NB4 (cell line): ENCODE data around the gene TNS1.

ENCODE experiments used
- MAX ChIP-seq: IDR thresholded peaks from 2 replicates; pipeline ENCODE4 v1.6.1; 2011; ENCODE audit warnings: low read depth, low read length
- MYC ChIP-seq: IDR thresholded peaks from 2 replicates; pipeline ENCODE4 v1.6.1; 2011; ENCODE audit warnings: low read depth, low read length
- POLR2A ChIP-seq: IDR thresholded peaks from 2 replicates; pipeline ENCODE4 v1.6.1; 2011; ENCODE audit warnings: mild to moderate bottlenecking; ENCODE audit not compliant: insufficient read length; ENCODE audit errors: extremely low read depth
- TF ChIP-seq, protein P1 (sequence below): IDR thresholded peaks from one replicate; pipeline ENCODE4 v1.5.1; 2012; ENCODE audit warnings: low read depth, low read length

- TF ChIP-seq, protein P1, sequence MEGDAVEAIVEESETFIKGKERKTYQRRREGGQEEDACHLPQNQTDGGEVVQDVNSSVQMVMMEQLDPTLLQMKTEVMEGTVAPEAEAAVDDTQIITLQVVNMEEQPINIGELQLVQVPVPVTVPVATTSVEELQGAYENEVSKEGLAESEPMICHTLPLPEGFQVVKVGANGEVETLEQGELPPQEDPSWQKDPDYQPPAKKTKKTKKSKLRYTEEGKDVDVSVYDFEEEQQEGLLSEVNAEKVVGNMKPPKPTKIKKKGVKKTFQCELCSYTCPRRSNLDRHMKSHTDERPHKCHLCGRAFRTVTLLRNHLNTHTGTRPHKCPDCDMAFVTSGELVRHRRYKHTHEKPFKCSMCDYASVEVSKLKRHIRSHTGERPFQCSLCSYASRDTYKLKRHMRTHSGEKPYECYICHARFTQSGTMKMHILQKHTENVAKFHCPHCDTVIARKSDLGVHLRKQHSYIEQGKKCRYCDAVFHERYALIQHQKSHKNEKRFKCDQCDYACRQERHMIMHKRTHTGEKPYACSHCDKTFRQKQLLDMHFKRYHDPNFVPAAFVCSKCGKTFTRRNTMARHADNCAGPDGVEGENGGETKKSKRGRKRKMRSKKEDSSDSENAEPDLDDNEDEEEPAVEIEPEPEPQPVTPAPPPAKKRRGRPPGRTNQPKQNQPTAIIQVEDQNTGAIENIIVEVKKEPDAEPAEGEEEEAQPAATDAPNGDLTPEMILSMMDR = no peak
- TF ChIP-seq POLR2A (no peak), MAX (no peak), MYC (no peak)
Observed at GRCh38 chr2:217880287-217880889, 122.4 kb downstream of the TNS1 start.
